Type B pancreatic cell (in vitro differentiated cells): ENCODE data around the gene SEM1. TPM values are rescaled to one million over a fixed set of nuclear protein-coding genes. Genes with fewer than 3 reads are reported as not detected.
"Not testable (repeated sequence)": the region's sequence is repeated elsewhere in the genome, so short reads cannot be mapped to it uniquely, and the experiment has no call there.

Experiments used
- DNase-seq: peaks from one replicate; pipeline ENCODE4 v3.0.0; 2021; ENCODE audit warnings: mixed read lengths; ENCODE audit not compliant: unreplicated experiment; ENCODE audit errors: extremely low spot score
- H3K27ac Mint-ChIP-seq: 2 replicates; pipeline ENCODE4 v1.8.0; 2021; ENCODE audit warnings: mild to moderate bottlenecking, mixed read lengths
- H3K27me3 Mint-ChIP-seq: 2 replicates; pipeline ENCODE4 v1.8.0; 2021; ENCODE audit warnings: mixed read lengths
- H3K36me3 Mint-ChIP-seq: 2 replicates; pipeline ENCODE4 v1.8.0; 2021; ENCODE audit warnings: mixed read lengths
- H3K4me1 Mint-ChIP-seq: one replicate; pipeline ENCODE4 v1.8.0; 2021; ENCODE audit warnings: mixed read lengths; ENCODE audit not compliant: unreplicated experiment
- H3K4me3 Mint-ChIP-seq: 2 replicates; pipeline ENCODE4 v1.8.0; 2021; ENCODE audit warnings: mild to moderate bottlenecking, mixed read lengths
- H3K9me3 Mint-ChIP-seq: 2 replicates; pipeline ENCODE4 v1.8.0; 2021; ENCODE audit warnings: mixed read lengths
- CTCF ChIP-seq: fragments of 200-600 bp; sonication (generic); conservative IDR thresholded peaks from 2 replicates; pipeline ENCODE4 v1.5.0; 2021; ENCODE audit warnings: antibody characterized with exemption, mild to moderate bottlenecking
- total RNA-seq: library from RNA; stranded (reverse); gene quantifications from 2 replicates; pipeline ENCODE4 v1.2.1, GENCODE V29; 2021; ENCODE audit warnings: low replicate concordance

SEM1 gene
- total RNA-seq, 1 donor from 2014 or later, result 62.5 TPM

GRCh38 chr7:96648784-96649183 lies 60.9 kb downstream of the SEM1 start:
- Mint-ChIP-seq H3K27ac (no peak overlapping the region), H3K4me1 (no peaks in the 10 kb centered on the region), H3K36me3 (no peaks in the 10 kb centered on the region), H3K4me3 (no peak overlapping the region), H3K9me3 (no peaks in the 10 kb centered on the region), H3K27me3 (no peaks in the 10 kb centered on the region)
- no peak for DNase-seq
- TF ChIP-seq CTCF, result no peak

GRCh38 chr7:96647733-96648132 lies 61.9 kb downstream of the SEM1 start:
- no peak for DNase-seq
- Mint-ChIP-seq H3K36me3 (no peaks in the 10 kb centered on the region), H3K4me1 (no peaks in the 10 kb centered on the region), H3K27me3 (no peaks in the 10 kb centered on the region), H3K4me3 (no peak overlapping the region), H3K27ac (no peak overlapping the region), H3K9me3 (no peaks in the 10 kb centered on the region)
- TF ChIP-seq CTCF, result no peak

GRCh38 chr7:96645084-96645483 lies 64.6 kb downstream of the SEM1 start:
- Mint-ChIP-seq H3K36me3 (no peaks in the 10 kb centered on the region), H3K4me1 (no peaks in the 10 kb centered on the region), H3K27ac (no peak overlapping the region), H3K4me3 (no peak overlapping the region), H3K9me3 (no peaks in the 10 kb centered on the region), H3K27me3 (no peaks in the 10 kb centered on the region)
- TF ChIP-seq CTCF, result no peak
- no peak for DNase-seq

- H3K27ac Mint-ChIP-seq, H3K4me1 Mint-ChIP-seq, H3K9me3 Mint-ChIP-seq, H3K4me3 Mint-ChIP-seq, DNase-seq, H3K27me3 Mint-ChIP-seq, H3K36me3 Mint-ChIP-seq: not testable (repeated sequence)
These were observed 66.2 kb downstream of the SEM1 start for GRCh38 chr7:96643436-96643835.

GRCh38 chr7:96640054-96640453 lies 69.6 kb downstream of the SEM1 start:
- Mint-ChIP-seq H3K36me3 (no peaks in the 10 kb centered on the region), H3K27me3 (no peaks in the 10 kb centered on the region), H3K4me3 (no peak overlapping the region), H3K4me1 (peaks cover 7% of the 10 kb centered on the region), H3K27ac (no peak overlapping the region), H3K9me3 (no peaks in the 10 kb centered on the region)
- TF ChIP-seq CTCF, result no peak
- no peak for DNase-seq
